GM12865 (cell line): Measurements from ENCODE around the gene RALB.

Source experiments
- DNase-seq: peaks from one replicate; pipeline ENCODE4 v3.0.0; 2010; ENCODE audit warnings: low read depth
- H3K4me3 ChIP-seq: 2 replicates; pipeline ENCODE4 v1.5.1; 2011; ENCODE audit warnings: mild to moderate bottlenecking, low read depth, low read length, control low read depth
- TF ChIP-seq, protein P1 (sequence below): IDR thresholded peaks from 2 replicates; pipeline ENCODE4 v1.5.1; 2011; ENCODE audit warnings: low read length, control low read depth, low read depth, inconsistent platforms; ENCODE audit not compliant: insufficient read depth; ENCODE audit errors: missing control alignments

The RALB gene

GRCh38 chr2:120265006-120265405, 12.4 kb downstream of the RALB start:
- TF ChIP-seq, protein P1, sequence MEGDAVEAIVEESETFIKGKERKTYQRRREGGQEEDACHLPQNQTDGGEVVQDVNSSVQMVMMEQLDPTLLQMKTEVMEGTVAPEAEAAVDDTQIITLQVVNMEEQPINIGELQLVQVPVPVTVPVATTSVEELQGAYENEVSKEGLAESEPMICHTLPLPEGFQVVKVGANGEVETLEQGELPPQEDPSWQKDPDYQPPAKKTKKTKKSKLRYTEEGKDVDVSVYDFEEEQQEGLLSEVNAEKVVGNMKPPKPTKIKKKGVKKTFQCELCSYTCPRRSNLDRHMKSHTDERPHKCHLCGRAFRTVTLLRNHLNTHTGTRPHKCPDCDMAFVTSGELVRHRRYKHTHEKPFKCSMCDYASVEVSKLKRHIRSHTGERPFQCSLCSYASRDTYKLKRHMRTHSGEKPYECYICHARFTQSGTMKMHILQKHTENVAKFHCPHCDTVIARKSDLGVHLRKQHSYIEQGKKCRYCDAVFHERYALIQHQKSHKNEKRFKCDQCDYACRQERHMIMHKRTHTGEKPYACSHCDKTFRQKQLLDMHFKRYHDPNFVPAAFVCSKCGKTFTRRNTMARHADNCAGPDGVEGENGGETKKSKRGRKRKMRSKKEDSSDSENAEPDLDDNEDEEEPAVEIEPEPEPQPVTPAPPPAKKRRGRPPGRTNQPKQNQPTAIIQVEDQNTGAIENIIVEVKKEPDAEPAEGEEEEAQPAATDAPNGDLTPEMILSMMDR, result no peak
- DNase-seq, result no peak
- H3K4me3 ChIP-seq, result no peak overlapping the region

GRCh38 chr2:120267348-120267747, 14.7 kb downstream of the RALB start:
- no peak overlapping the region for H3K4me3 ChIP-seq
- TF ChIP-seq, protein P1, result no peak
- DNase-seq, result no peak

DNA sequence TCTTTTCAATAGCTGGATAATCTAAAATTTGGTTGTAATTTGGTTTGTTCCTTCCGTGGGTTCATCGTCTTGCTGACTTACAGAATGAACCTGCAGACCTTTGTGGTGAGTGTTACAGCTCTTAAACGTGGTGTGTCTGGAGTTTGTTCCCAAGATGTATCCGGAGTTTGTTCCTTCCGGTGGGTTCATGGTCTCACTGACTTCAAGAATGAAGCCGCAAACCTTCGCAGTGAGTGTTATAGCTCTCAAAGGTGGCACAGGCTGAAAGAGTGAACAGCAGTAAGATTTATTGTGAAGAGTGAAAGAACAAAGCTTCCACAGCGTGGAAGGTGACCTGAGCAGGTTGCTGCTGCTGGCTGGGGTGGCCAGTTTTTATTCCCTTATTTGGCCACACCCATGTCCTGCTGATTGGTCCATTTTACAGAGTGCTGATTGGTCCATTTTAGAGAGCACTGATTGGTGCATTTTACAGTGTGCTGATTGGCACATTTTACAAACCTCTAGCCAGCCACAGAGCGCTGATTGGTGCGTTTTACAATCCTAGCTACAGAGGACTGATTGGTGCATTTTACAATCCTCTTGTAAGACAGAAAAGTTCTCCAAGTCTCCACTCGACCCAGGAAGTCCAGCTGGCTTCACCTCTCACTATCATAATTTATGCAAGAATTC, 16.6 kb downstream of the RALB start:
- no peak for DNase-seq
- no peak overlapping the region for H3K4me3 ChIP-seq
- TF ChIP-seq, protein P1, result no peak

DNA sequence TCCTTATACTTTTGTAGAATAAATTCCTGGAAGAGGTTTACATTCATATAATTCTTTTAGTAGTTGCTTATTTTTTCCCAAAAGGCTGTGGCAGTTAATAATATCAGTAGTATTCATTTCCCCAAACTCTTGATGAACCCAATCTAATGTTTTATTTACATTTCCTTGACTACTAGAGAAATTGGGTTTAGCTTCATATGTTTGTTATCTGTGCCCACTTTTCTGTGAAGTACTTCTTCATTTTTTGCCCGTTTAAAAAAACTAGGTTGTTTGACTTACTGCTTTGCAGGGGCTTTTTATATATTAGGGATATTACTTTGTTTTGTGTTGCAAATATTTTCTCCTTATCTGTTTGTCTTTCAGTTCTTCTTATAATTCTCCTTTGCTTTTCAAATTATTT, 17.2 kb downstream of the RALB start:
- DNase-seq, result no peak

GRCh38 chr2:120271711-120272379, 19.2 kb downstream of the RALB start:
- DNase-seq, result no peak
- TF ChIP-seq, protein P1, result no peak
- H3K4me3 ChIP-seq, result no peak overlapping the region

More for the DNA sequence above, 17.2 kb downstream of the RALB start:
- TF ChIP-seq, protein P1, result no peak
- H3K4me3 ChIP-seq, result no peak overlapping the region

GRCh38 chr2:120272763-120273481, 20.3 kb downstream of the RALB start:
- TF ChIP-seq, protein P1, result no peak
- no peak for DNase-seq
- H3K4me3 ChIP-seq, result no peak overlapping the region
